ENCODE measurements around the gene GLYATL1B.
"Not testable (repeated sequence)": the region's sequence is repeated elsewhere in the genome, so short reads cannot be mapped to it uniquely, and the experiment has no call there.

GLYATL1B gene

GRCh38 chr11:59095972-59096575 lies 10.0 kb downstream of the GLYATL1B start:
- DNase-seq (ENCODE audit: low read depth), result not testable (repeated sequence)

DNA sequence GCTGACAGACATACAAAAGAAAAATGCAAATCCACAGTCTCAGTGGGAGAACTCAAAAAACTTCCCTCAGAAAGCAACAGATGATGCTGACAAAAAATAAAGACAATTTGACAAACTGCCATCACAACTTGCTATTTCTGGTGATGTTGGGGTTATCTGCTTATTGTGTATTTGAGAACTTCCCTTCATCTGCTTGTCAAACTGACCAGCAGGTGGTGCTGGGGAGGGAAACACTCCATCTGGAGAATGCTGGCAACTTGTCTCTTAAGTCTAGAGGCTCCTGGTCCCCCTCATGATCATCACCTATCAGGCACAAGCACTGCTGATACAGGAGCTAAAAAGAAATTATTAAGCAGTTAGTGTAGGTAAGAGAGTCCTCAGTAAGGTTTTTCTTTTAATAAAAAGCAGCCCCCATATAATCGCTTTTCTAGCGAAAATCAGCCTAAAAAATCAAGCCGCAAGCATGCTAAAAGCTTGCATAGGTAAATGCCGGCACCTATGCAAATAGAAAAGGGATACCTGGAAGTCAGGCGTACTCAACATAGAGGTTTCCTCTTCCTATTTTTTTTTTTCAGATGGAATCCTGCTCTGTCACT lies 11.1 kb downstream of the GLYATL1B start:
- DNase-seq (ENCODE audit: low read depth), result peak; percentile 59

DNA sequence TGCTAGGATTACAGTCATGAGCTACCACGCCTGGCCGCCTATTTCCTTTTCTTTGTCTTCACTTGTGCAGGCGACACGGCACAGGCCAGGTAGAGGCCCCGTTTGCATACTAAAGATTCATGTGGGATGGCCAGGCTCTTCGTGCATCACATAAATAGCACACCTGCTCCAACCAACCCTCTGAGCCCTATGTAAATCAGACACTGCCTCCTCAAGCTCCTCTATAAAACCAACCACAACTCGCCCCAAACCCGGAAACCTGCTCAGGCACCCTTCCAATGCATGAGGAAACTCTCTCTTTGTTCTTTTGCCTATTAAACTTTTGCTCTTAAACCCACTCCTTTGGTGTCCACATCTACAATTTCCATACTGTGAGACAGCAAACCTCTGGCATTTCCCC lies 11.8 kb downstream of the GLYATL1B start:
- DNase-seq (ENCODE audit: low read depth), result not testable (repeated sequence)

DNA sequence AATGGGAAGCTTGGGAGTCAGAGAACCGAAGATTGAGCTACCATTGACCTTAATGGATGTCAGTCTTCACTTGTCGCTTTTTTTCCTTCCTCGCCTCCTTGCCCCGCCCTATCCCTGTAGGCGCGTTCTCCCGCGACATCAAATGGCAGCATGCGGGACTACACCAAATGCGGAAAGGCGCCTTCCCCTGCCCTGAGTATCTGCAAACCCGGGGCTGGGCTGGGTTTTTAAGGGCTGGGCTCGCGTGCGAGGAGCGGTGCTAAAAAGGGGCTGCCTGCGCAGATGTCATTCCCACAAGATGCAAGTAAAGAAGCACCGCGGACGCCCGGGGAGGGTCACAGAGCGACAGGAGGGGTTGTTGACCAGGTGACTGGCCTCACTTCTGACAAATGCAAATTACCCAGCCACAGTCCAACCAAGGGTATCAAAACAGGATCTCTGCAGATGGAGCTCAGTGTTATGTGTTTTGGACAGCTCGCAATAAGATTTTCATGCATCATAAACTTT lies 16.2 kb downstream of the GLYATL1B start:
- peak; percentile 23 for DNase-seq (ENCODE audit: low read depth)

DNA sequence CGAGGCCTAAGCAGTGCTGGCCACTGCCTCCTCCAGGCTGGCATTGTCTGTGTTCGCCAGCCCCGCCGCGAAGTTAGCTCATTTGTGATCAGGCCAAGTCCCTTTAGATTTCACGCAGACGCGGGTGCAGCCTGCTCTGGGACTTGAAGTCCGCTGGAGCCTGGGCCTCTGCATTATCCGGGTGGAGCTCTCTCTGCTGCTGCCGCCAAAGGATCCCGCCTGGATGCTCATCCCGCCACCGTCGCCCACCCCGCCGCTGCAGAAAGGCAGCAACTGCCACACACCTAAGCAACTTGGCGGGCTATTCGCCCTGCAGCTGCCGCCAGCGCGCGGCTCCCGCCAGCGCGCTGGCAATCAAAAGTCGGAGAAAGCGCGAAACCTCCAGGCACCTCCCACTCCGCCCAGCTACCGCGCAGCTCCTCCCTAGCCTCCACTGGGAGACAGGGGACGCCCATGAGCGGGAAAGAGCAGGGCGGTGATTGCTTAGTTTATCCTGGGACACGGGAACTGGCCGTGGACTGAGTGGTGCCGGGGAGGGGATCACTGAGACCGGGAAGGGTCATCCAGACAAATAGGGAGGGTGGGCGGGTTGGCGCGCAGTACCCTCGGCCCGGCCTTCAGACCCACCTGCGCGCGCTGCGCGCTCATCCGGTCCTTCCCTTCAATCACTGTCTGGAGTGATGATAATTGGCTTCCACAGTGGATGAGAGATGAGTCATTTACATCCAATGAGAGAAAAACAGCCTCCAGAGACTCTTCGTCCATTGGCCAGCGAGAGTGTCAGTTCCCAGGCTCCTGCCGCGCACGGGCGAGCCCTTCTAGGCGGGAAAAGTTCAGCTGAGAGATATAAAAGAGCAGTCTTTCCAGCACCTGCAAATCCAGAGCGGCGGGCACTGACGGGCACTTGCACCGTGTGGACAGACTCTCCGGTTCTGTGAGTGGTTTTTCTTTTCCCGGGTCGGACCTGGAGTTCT lies 20.5 kb downstream of the GLYATL1B start, which contains the start of gene FAM111B:
Gene FAM111B (plus strand): TSS at position 875 of the 974 bp plus-strand sequence. CDS start 2,389 bp downstream, outside the sequence.
- DNase-seq (ENCODE audit: low read depth), result peak; percentile 95

GRCh38 chr11:59107721-59108120 lies 21.6 kb downstream of the GLYATL1B start:
- not testable (repeated sequence) for DNase-seq (ENCODE audit: low read depth)

DNA sequence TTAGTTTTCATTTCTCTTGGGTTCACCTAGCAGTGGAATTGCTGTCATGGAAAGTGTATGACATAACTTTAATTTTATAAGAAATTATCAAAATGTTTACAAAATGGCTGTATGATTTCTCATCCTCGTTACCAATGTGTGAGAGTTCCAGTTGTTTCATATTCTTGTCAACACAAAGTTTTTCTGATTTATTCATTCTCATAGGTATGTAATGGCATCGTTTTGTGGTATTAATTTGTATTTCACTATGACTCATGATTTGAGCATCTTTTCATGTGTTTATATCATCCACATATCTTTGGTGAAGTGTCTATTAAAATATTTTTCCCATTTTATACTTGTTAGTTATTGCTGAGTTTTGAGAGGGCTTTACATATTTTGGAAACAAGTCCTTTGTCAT lies 26.4 kb downstream of the GLYATL1B start:
- DNase-seq (ENCODE audit: low read depth), result peak; percentile 36

GRCh38 chr11:59114344-59114743 lies 28.2 kb downstream of the GLYATL1B start:
- no peak for DNase-seq (ENCODE audit: low read depth)

DNA sequence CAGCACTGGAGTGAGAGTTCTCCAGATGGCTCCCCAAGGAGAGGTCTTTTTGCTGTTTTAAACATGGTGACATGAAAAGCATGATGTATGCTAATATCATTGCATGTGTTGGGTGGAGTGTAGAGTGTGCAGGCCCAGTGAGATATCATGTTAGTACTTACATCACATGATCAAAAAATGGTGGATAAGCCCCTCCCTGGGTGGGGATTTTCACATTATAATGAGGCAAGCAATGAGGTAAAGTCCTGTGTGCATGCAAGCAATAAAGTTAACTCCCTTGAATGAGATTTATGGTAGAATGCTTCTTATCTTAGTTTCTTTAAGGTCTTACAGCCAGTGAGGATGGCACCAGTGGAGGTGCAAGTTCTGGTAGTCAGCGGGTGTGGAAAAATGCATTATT lies 29.4 kb downstream of the GLYATL1B start:
- no peak for DNase-seq (ENCODE audit: low read depth)

DNA sequence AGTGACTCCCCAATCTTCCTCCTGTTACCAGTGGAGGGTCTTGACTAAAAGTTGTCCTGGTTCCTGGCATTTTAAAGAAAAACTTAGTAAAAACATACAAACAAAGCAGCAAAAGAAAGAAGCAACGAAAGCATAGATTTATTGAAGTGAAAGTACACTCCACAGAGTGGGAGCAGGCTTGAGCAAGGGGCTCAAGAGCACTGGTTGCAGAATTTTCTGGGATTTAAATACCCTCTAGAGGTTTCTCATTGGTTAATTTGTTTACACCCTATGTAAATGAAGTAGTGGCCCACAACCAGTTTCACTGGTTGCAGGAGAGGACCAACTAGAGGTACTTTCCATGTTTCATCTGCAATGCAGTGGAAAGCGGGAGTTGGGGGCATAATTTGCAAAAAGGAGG lies 31.7 kb downstream of the GLYATL1B start:
- no peak for DNase-seq (ENCODE audit: low read depth)

GRCh38 chr11:59119826-59120225 lies 33.7 kb downstream of the GLYATL1B start:
- DNase-seq (ENCODE audit: low read depth), result no peak

DNA sequence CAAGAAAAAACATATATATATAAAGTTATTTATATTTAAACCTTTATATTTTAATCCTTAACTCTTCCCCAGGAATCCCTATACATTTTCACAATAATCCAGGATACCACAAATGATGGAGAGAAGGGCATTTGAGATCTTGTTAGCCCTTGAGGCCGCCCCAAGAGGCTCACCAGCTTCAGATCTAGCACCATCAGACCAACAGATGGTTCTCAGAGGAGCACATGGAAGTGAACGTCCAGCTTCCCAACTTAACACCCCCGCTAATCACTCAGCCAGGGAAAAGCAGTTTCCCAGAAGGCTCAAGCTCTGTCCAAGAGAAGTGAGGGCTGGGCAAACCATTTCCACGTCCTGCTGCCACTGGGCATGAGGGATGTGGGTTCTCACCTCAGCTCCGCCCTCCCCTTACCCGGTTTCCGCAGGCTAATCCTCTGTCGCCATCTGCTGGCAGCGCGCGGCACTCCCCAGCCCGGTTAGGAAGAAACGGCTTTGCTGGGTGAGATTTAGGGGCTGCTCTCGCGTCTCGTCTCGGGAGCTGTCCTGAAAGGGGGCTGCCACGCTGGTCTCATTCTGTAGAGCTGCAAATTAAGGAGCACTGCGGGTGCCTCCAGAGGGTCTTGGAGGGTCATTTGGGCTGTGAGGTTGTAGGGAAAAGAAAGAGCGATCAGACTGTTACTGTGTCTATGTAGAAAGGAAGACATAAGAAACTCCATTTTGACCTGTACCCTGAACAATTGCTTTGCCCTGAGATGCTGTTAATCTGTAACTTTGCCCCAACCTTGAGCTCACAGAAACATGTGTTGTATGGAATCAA lies 49.7 kb downstream of the GLYATL1B start:
- DNase-seq (ENCODE audit: low read depth), result peak; percentile 72

- DNase-seq (ENCODE audit: low read depth), result peak; percentile 7
These were observed 50.4 kb downstream of the GLYATL1B start for GRCh38 chr11:59136551-59136950.

DNA sequence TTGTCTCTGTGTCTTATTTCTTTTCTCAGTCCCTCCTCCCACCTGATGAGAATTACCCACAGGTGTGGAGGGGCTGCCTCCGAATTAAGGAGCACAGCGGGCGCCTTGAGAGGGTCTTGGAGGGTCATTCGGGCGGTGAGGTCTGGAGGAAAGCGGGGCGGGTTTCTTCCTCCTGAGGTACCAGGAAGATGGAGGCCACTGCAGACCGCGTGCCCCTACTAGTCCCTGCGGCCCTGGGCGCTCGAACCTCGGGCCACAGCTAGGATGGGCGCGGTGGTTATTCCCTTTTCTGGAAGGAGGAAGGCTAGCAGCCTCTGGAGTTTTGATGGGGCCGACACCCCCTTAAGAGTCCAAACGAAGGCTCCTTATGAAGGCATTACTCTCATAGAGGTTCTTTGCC lies 51.1 kb downstream of the GLYATL1B start:
- DNase-seq (ENCODE audit: low read depth), result no peak

DNA sequence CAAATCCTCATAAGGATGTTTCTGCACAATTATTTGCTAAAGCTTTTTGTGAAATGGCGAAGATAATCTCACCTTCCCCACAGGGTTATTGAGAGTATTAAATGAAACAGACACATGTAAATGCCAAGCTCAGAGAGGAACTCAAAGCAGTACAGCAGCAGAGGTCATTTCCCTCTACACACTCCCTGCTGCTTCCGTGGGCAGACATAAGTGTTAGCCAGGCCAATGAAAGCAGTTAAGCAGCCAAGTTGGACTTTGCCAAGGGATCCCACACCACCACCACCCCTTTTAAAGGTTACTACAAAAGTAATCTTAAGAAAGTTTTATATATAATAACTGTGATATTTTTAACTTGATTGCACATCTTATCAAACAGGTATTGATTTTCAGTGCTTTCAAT lies 52.5 kb downstream of the GLYATL1B start:
- no peak for DNase-seq (ENCODE audit: low read depth)

- no peak for DNase-seq (ENCODE audit: low read depth)
These were observed 55.1 kb downstream of the GLYATL1B start for GRCh38 chr11:59141191-59141590.

GRCh38 chr11:59141673-59142460 lies 55.8 kb downstream of the GLYATL1B start:
- peak; percentile 17 for DNase-seq (ENCODE audit: low read depth)

GRCh38 chr11:59142530-59143507 lies 56.7 kb downstream of the GLYATL1B start, which contains the start of gene FAM111A:
FAM111A (plus strand) TSS chr11:59142856; CDS start chr11:59148873, 6,017 bp downstream.
- DNase-seq (ENCODE audit: low read depth), result peak; percentile 77

DNA sequence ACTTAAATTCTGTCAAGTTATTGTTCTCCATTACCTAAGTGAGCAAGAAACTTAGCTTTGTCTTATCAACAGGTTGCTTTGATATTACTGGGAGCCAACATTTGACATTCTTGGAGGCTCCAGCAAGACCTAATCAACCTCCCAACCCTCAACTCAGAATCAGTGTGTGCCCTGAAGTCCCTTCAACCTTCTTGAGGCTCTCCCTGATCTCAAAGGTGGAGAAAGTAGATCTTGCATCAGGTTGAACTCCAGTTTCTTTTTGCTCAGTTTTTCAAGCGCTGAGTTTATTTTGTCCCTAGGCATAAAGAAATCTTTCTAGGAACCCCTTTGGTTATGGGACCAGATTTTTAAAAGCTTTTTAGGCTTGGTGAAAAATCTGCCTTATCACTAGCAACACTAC lies 58.0 kb downstream of the GLYATL1B start:
- DNase-seq (ENCODE audit: low read depth), result peak; percentile 3

All from amniotic epithelial cell (primary cell).